ENCODE measurements around the gene ZNF239. TPM values are rescaled to one million over a fixed set of nuclear protein-coding genes. Genes with fewer than 3 reads are reported as not detected.

ZNF239 gene
- total and polyA plus RNA-seq, 2 of the 8 experiments (the other 6 are each of a cell fraction or from before 2014, with no cell fraction given) = 2.4 to 11.4 TPM

- Histone ChIP-seq H3K56ac (replicated peaks; ENCODE audit: insufficient read length, low read depth, low read length) (no peak overlapping the region), H3K4me1 (replicated peaks in 1 of 4; ENCODE audit: control insufficient read depth in 3 of 4, insufficient read depth in 4 of 4, low read length in 3 of 4) (no peaks in the 10 kb centered on the region), H3K14ac (ENCODE audit: insufficient read length) (no peak overlapping the region), H3K23me2 (ENCODE audit: low read depth, low read length) (no peaks in the 10 kb centered on the region), H3K4ac (replicated peaks; ENCODE audit: insufficient read length, low read depth, low read length) (no peak overlapping the region), H3K18ac (ENCODE audit: extremely low read depth, low read length) (no peak overlapping the region), H2BK5ac (ENCODE audit: low read depth, low read length) (no peak overlapping the region), H2BK120ac (replicated peaks; ENCODE audit: low read depth, low read length) (no peak overlapping the region), H4K8ac (ENCODE audit: extremely low read depth, insufficient read depth, low read length) (no peak overlapping the region), H4K20me1 (replicated peaks in 1 of 2; ENCODE audit: control insufficient read depth in 1 of 2, insufficient read depth in 2 of 2, low read length in 2 of 2) (no peaks in the 10 kb centered on the region), H2BK20ac (ENCODE audit: low read length) (no peak overlapping the region), H2BK12ac (ENCODE audit: low read depth, low read length) (no peak overlapping the region), H2AFZ (ENCODE audit: low read length) (no peak overlapping the region), H4K5ac (ENCODE audit: insufficient read length, low read depth, low read length) (no peak overlapping the region), H3K9ac (replicated peaks in 1 of 4; ENCODE audit: extremely low read depth in 1 of 4, low read depth in 3 of 4, low read length in 3 of 4) (no peak overlapping the region), H3K9me3 (ENCODE audit: insufficient read depth in 2 of 2, low read depth in 1 of 2, low read length in 1 of 2) (peaks cover 13 to 16% of the 10 kb centered on the region in 2 experiments; a peak in 2 of 4 replicates), H2BK15ac (ENCODE audit: low read length) (no peak overlapping the region), H4K91ac (replicated peaks; ENCODE audit: insufficient read length, low read length) (no peak overlapping the region), H3K4me2 (ENCODE audit: insufficient read depth in 1 of 2, low read depth in 2 of 2, low read length in 2 of 2) (no peak overlapping the region), H3K79me1 (ENCODE audit: low read depth, low read length) (no peaks in the 10 kb centered on the region), H3K4me3 (ENCODE audit: extremely low read depth in 1 of 4, insufficient read depth in 2 of 4, low read depth in 3 of 4, low read length in 4 of 4) (no peak overlapping the region), H2AK5ac (ENCODE audit: low read depth, low read length) (no peak overlapping the region), H3K27me3 (replicated peaks in 1 of 4; ENCODE audit: control insufficient read depth in 3 of 4, extremely low read depth in 1 of 4, insufficient read depth in 3 of 4, low read length in 3 of 4) (no peaks in the 10 kb centered on the region), H3K27ac (ENCODE audit: low read depth, low read length) (no peak overlapping the region), H3K23ac (ENCODE audit: insufficient read length) (no peak overlapping the region), H3K36me3 (ENCODE audit: control insufficient read depth in 2 of 4, insufficient read depth in 4 of 4, low read length in 3 of 4) (no peaks in the 10 kb centered on the region), H3K79me2 (ENCODE audit: control insufficient read depth in 1 of 2, insufficient read depth in 2 of 2, low read length in 2 of 2) (no peaks in the 10 kb centered on the region)
- ChIA-PET POLR2A (ENCODE audit: partially characterized antibody) (no interaction called here), CTCF (ENCODE audit: partially characterized antibody) (no interaction called here)
- TF ChIP-seq YY1 (IDR thresholded peaks at IDR 0.05; ENCODE audit: low read depth, low read length) (no peak), SRF (IDR thresholded peaks at IDR 0.05; ENCODE audit: low read depth, low read length) (no peak), POU5F1 (IDR thresholded peaks at IDR 0.05; ENCODE audit: low read depth, low read length) (no peak), BCL11A (IDR thresholded peaks at IDR 0.05; ENCODE audit: low read depth in 2 of 2, low read length in 2 of 2) (no peak), CBX5 (IDR thresholded peaks at IDR 0.05; ENCODE audit: low read depth, low read length) (no peak)
- TF ChIP-seq, protein P1, sequence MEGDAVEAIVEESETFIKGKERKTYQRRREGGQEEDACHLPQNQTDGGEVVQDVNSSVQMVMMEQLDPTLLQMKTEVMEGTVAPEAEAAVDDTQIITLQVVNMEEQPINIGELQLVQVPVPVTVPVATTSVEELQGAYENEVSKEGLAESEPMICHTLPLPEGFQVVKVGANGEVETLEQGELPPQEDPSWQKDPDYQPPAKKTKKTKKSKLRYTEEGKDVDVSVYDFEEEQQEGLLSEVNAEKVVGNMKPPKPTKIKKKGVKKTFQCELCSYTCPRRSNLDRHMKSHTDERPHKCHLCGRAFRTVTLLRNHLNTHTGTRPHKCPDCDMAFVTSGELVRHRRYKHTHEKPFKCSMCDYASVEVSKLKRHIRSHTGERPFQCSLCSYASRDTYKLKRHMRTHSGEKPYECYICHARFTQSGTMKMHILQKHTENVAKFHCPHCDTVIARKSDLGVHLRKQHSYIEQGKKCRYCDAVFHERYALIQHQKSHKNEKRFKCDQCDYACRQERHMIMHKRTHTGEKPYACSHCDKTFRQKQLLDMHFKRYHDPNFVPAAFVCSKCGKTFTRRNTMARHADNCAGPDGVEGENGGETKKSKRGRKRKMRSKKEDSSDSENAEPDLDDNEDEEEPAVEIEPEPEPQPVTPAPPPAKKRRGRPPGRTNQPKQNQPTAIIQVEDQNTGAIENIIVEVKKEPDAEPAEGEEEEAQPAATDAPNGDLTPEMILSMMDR (IDR thresholded peaks at IDR 0.05; ENCODE audit: control extremely low read depth in 1 of 3, insufficient read depth in 1 of 3, low read depth in 1 of 3, low read length in 3 of 3) = no peak
- no peak for FAIRE-seq
- no peak for DNase-seq (ENCODE audit: low read depth in 1 of 2, low spot score in 2 of 2)
- WGBS, 2 experiments (ENCODE audit: extremely low coverage in 1 of 2, insufficient coverage in 1 of 2, insufficient read length in 1 of 2, insufficient replicate concordance in 2 of 2, low coverage in 1 of 2, low lambda C conversion rate in 2 of 2, missing lambda C conversion rate in 1 of 2) = 69% methylated on average over 9 of the region's 9 CpGs; no CpG with 5 or more reads in 1 of the 2 experiments
Observed at GRCh38 chr10:43585981-43586729, 11.7 kb upstream of the ZNF239 start.
